Neural cell (in vitro differentiated cells): ENCODE results near the gene ST7L. TPM values are rescaled to one million over a fixed set of nuclear protein-coding genes. Genes with fewer than 3 reads are reported as not detected.

Experiments
- H2AFZ ChIP-seq: fragments of 200-600, 300-800 bp; sonication (generic), shearing (Covaris generic); 2 replicates; pipeline ENCODE4 v1.6.0; 2014; ENCODE audit warnings: low read depth, mild to moderate bottlenecking, antibody characterized with exemption, low read length, moderate library complexity
- H3F3A ChIP-seq: fragments of 200-600 bp; shearing (Covaris generic); 2 replicates; pipeline ENCODE4 v1.6.1; 2016; ENCODE audit warnings: mild to moderate bottlenecking, moderate library complexity, mixed read lengths, antibody characterized with exemption, low read length; ENCODE audit not compliant: insufficient read depth, poor library complexity, severe bottlenecking
- H3K27ac ChIP-seq: fragments of 200-600, 300-800 bp; sonication (generic), shearing (Covaris generic); 2 replicates; pipeline ENCODE4 v1.5.1; 2014; ENCODE audit warnings: mild to moderate bottlenecking, low read length, moderate library complexity
- H3K27me3 ChIP-seq: fragments of 300-800, 200-600 bp; sonication (generic), shearing (Covaris generic); 2 replicates; pipeline ENCODE4 v1.6.0; 2014; ENCODE audit warnings: mild to moderate bottlenecking, low read depth, low read length, moderate library complexity; ENCODE audit not compliant: insufficient read depth
- H3K36me3 ChIP-seq: fragments of 300-800, 200-600 bp; sonication (generic), shearing (Covaris generic); 2 replicates; pipeline ENCODE4 v1.5.1; 2014; ENCODE audit warnings: mild to moderate bottlenecking, antibody characterized with exemption, low read length, moderate library complexity; ENCODE audit not compliant: insufficient read depth
- H3K4me2 ChIP-seq: fragments of 300-800, 200-600 bp; sonication (generic), shearing (Covaris generic); 2 replicates; pipeline ENCODE4 v1.6.0; 2014; ENCODE audit warnings: mild to moderate bottlenecking, low read length
- H3K4me3 ChIP-seq: fragments of 300-800, 200-600 bp; sonication (generic), shearing (Covaris generic); 2 replicates; pipeline ENCODE4 v1.5.1; 2014; ENCODE audit warnings: mild to moderate bottlenecking, low read length, moderate library complexity
- H3K79me2 ChIP-seq: fragments of 200-600 bp; shearing (Covaris generic); replicated peaks from 2 replicates; pipeline ENCODE4 v1.6.0; 2014; ENCODE audit warnings: mild to moderate bottlenecking, low read length, moderate library complexity; ENCODE audit not compliant: insufficient read depth
- H3K9ac ChIP-seq: fragments of 300-800, 200-600 bp; sonication (generic), shearing (Covaris generic); 2 replicates; pipeline ENCODE4 v1.6.1; 2016; ENCODE audit warnings: mild to moderate bottlenecking, low read length, mixed read lengths
- H3K9me2 ChIP-seq: fragments of 200-600 bp; shearing (Covaris generic); 2 replicates; pipeline ENCODE4 v1.6.1; 2016; ENCODE audit warnings: mild to moderate bottlenecking, low read length, mixed read lengths; ENCODE audit not compliant: insufficient read depth
- H3K9me3 ChIP-seq: fragments of 200-600, 300-800 bp; sonication (generic), shearing (Covaris generic); 2 replicates; pipeline ENCODE4 v1.6.1; 2016; ENCODE audit warnings: mild to moderate bottlenecking, mixed run types, low read length, moderate library complexity, mixed read lengths
- H4K20me1 ChIP-seq: fragments of 200-600 bp; shearing (Covaris generic); 2 replicates; pipeline ENCODE4 v1.6.1; 2016; ENCODE audit warnings: mild to moderate bottlenecking, mixed run types; ENCODE audit not compliant: insufficient read depth
- EP300 ChIP-seq: fragments of 450-650 bp; conservative IDR thresholded peaks from 2 replicates; pipeline ENCODE4 v1.6.1; 2014; ENCODE audit warnings: antibody characterized with exemption, mild to moderate bottlenecking, moderate library complexity; ENCODE audit not compliant: poor library complexity, severe bottlenecking
- EZH2 ChIP-seq: fragments of 200-600, 300-800 bp; shearing (Covaris generic), sonication (generic); IDR thresholded peaks from 2 replicates; pipeline ENCODE4 v1.6.1; 2014; ENCODE audit warnings: antibody characterized with exemption, low read length, borderline replicate concordance, mild to moderate bottlenecking; ENCODE audit not compliant: insufficient read depth, poor library complexity, severe bottlenecking
- MXI1 ChIP-seq: fragments of 450-650 bp; conservative IDR thresholded peaks from 2 replicates; pipeline ENCODE4 v1.6.1; 2014; ENCODE audit warnings: antibody characterized with exemption, mild to moderate bottlenecking; ENCODE audit not compliant: poor library complexity, severe bottlenecking
- POLR2AphosphoS5 ChIP-seq: IDR thresholded peaks from 2 replicates; pipeline ENCODE4 v1.6.1; 2012
- RAD21 ChIP-seq: fragments of 450-650 bp; conservative IDR thresholded peaks from 2 replicates; pipeline ENCODE4 v1.6.1; 2014; ENCODE audit warnings: antibody characterized with exemption, mild to moderate bottlenecking, moderate library complexity
- SMC3 ChIP-seq: fragments of 450-650 bp; conservative IDR thresholded peaks from 2 replicates; pipeline ENCODE4 v1.6.1; 2014; ENCODE audit warnings: antibody characterized with exemption, mild to moderate bottlenecking, moderate library complexity; ENCODE audit not compliant: poor library complexity
- TAF1 ChIP-seq: IDR thresholded peaks from 2 replicates; pipeline ENCODE4 v1.6.1; 2012; ENCODE audit warnings: low read depth
- polyA plus RNA-seq: library from polyadenylated mRNA; depleted of rRNA; stranded (reverse); fragments of >200 nt; gene quantifications from 2 replicates; pipeline ENCODE4 v1.2.3, GENCODE V29; 2014
- TF ChIP-seq, protein P1 (sequence below): IDR thresholded peaks from 2 replicates; pipeline ENCODE4 v1.6.1; 2012; ENCODE audit warnings: borderline replicate concordance
- TF ChIP-seq, protein P2 (sequence below): fragments of 450-650 bp; IDR thresholded peaks from 2 replicates; pipeline ENCODE4 v1.5.1; 2014; ENCODE audit warnings: antibody characterized with exemption, mild to moderate bottlenecking, moderate library complexity; ENCODE audit not compliant: poor library complexity, severe bottlenecking

Gene ST7L
- polyA plus RNA-seq, 1 donor from 2014 or later: 33.7 TPM

DNA sequence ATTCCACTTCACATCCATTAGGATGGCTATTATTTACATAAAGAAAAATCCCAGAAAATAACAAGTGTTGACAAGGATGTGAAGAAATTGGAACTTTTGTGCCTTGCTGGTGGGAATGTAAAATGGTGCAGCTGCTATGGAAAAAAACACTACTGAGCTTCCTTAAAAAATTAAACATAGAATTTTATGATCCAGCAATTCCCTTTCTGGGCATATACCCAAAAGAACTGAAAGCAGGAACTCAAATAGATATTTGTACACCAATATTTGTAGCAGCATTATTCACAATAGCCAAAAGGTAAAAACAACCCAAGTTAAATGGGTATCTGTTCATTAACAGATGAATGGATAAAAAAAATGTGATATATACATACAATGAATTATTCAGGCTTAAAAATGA lies 64.5 kb downstream of the ST7L start:
- H3K4me2 ChIP-seq: no peak overlapping the region
- H3K79me2 ChIP-seq: no peaks in the 10 kb centered on the region
- no peaks in the 10 kb centered on the region for H3F3A ChIP-seq
- H3K4me3 ChIP-seq: no peak overlapping the region
- no peaks in the 10 kb centered on the region for H3K27me3 ChIP-seq
- H3K9me2 ChIP-seq: no peaks in the 10 kb centered on the region
- no peaks in the 10 kb centered on the region for H3K36me3 ChIP-seq
- no peaks in the 10 kb centered on the region for H4K20me1 ChIP-seq
- H3K9me3 ChIP-seq: no peaks in the 10 kb centered on the region
- no peak overlapping the region for H3K27ac ChIP-seq
- no peak overlapping the region for H2AFZ ChIP-seq
- TF ChIP-seq EZH2: no peak
- no peak for TF ChIP-seq RAD21
- TF ChIP-seq MXI1: no peak
- TF ChIP-seq EP300: no peak
- TF ChIP-seq POLR2AphosphoS5: no peak
- TF ChIP-seq, protein P1, sequence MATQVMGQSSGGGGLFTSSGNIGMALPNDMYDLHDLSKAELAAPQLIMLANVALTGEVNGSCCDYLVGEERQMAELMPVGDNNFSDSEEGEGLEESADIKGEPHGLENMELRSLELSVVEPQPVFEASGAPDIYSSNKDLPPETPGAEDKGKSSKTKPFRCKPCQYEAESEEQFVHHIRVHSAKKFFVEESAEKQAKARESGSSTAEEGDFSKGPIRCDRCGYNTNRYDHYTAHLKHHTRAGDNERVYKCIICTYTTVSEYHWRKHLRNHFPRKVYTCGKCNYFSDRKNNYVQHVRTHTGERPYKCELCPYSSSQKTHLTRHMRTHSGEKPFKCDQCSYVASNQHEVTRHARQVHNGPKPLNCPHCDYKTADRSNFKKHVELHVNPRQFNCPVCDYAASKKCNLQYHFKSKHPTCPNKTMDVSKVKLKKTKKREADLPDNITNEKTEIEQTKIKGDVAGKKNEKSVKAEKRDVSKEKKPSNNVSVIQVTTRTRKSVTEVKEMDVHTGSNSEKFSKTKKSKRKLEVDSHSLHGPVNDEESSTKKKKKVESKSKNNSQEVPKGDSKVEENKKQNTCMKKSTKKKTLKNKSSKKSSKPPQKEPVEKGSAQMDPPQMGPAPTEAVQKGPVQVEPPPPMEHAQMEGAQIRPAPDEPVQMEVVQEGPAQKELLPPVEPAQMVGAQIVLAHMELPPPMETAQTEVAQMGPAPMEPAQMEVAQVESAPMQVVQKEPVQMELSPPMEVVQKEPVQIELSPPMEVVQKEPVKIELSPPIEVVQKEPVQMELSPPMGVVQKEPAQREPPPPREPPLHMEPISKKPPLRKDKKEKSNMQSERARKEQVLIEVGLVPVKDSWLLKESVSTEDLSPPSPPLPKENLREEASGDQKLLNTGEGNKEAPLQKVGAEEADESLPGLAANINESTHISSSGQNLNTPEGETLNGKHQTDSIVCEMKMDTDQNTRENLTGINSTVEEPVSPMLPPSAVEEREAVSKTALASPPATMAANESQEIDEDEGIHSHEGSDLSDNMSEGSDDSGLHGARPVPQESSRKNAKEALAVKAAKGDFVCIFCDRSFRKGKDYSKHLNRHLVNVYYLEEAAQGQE: no peak
- TF ChIP-seq TAF1: no peak
- TF ChIP-seq, protein P2, sequence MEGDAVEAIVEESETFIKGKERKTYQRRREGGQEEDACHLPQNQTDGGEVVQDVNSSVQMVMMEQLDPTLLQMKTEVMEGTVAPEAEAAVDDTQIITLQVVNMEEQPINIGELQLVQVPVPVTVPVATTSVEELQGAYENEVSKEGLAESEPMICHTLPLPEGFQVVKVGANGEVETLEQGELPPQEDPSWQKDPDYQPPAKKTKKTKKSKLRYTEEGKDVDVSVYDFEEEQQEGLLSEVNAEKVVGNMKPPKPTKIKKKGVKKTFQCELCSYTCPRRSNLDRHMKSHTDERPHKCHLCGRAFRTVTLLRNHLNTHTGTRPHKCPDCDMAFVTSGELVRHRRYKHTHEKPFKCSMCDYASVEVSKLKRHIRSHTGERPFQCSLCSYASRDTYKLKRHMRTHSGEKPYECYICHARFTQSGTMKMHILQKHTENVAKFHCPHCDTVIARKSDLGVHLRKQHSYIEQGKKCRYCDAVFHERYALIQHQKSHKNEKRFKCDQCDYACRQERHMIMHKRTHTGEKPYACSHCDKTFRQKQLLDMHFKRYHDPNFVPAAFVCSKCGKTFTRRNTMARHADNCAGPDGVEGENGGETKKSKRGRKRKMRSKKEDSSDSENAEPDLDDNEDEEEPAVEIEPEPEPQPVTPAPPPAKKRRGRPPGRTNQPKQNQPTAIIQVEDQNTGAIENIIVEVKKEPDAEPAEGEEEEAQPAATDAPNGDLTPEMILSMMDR: no peak
- no peak for TF ChIP-seq SMC3
- H3K9ac ChIP-seq: no peak overlapping the region

DNA sequence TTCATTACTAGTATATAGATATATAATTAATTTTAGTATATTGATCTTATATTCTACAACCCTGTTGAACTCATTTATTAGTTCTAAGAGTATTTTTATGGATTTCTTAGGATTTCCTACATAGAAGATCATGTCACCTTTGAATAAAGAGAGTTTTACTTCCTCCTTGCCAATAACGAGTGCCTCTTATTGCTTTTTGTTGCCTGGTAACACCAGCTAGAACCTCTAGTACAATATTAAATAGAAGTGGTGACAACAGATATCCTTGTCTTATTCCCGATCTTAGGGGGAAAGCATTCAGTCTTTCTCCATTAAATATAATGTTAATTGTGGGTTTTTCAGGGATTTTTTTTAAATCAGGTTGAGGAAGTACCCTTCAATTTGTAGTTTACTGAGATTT lies 69.4 kb downstream of the ST7L start:
- Histone ChIP-seq H3K9me3 (no peaks in the 10 kb centered on the region), H3K27ac (no peak overlapping the region), H3K4me2 (no peak overlapping the region), H3K9ac (no peak overlapping the region), H4K20me1 (no peaks in the 10 kb centered on the region), H3K4me3 (no peak overlapping the region), H3K27me3 (no peaks in the 10 kb centered on the region), H3K9me2 (no peaks in the 10 kb centered on the region), H2AFZ (no peak overlapping the region), H3K36me3 (no peaks in the 10 kb centered on the region), H3F3A (no peaks in the 10 kb centered on the region), H3K79me2 (no peaks in the 10 kb centered on the region)
- TF ChIP-seq TAF1 (no peak), MXI1 (no peak), POLR2AphosphoS5 (no peak), SMC3 (no peak), EP300 (no peak), RAD21 (no peak), EZH2 (no peak)
- TF ChIP-seq, protein P1: no peak
